ENCODE results near the gene UBXN7. TPM values are rescaled to one million over a fixed set of nuclear protein-coding genes. Genes with fewer than 3 reads are reported as not detected.
A peak's percentile ranks its signal among the peaks of the same experiment; 100 is the strongest.
"Not testable (repeated sequence)": the region's sequence is repeated elsewhere in the genome, so short reads cannot be mapped to it uniquely, and the experiment has no call there.

Gene UBXN7
- total RNA-seq, 1 experiment from 2014 or later = 125 TPM

- Histone ChIP-seq H3K4me1 (replicated peaks; ENCODE audit: insufficient read depth) (peaks cover 13% of the 10 kb centered on the region), H3K27me3 (ENCODE audit: insufficient read depth, low read depth) (no peaks in the 10 kb centered on the region), H3F3A (ENCODE audit: insufficient read depth, low read depth) (peaks cover 37% of the 10 kb centered on the region), H4K20me1 (ENCODE audit: insufficient read depth) (peaks cover 45% of the 10 kb centered on the region), H3K9me3 (ENCODE audit: insufficient read depth, low read depth) (no peaks in the 10 kb centered on the region), H2AFZ (peak overlapping the region; percentile 93), H3K4me2 (peak overlapping the region; percentile 99), H3K79me2 (ENCODE audit: low read depth) (peaks cover 58% of the 10 kb centered on the region), H3K9me2 (ENCODE audit: insufficient read depth) (no peaks in the 10 kb centered on the region), H3K27ac (peak overlapping the region; percentile 47), H3K36me3 (ENCODE audit: low read depth) (0 out of 2 replicates have a peak, but pooled peaks cover 4% of the 10 kb centered on the region), H3K4me3 (peak overlapping the region; percentile 80)
- DNase-seq = peak; percentile 37 to 58
- ChIA-PET POLR2A (ENCODE audit: unreplicated experiment) (no interaction called here), CTCF (interaction anchor here (1.1 kb wide), 1 partner anchor 91 kb away, joined by 3 read pairs; no protein-coding TSS in a partner anchor)
- intact Hi-C loops (cut with micrococcal nuclease; ENCODE audit: unreplicated experiment) = loop anchor here (2.0 kb wide), 1 partner anchor 93 kb away; the partner anchor contains the start of gene TM4SF19
- no peak for TF ChIP-seq CTCF (conservative IDR thresholded peaks at IDR 0.05)
- no peak for TF ChIP-seq EZH2 (IDR thresholded peaks at IDR 0.05; ENCODE audit: low read depth)
- TSS peak; percentile 42 for BruUV-seq (replicated peaks)
These were observed 768 bp downstream of the UBXN7 start for GRCh38 chr3:196431181-196432136.

- no peak for TF ChIP-seq EZH2 (IDR thresholded peaks at IDR 0.05; ENCODE audit: low read depth)
- TF ChIP-seq CTCF (conservative IDR thresholded peaks at IDR 0.05) = no peak
- no peak overlapping the region for H3K4me3 ChIP-seq
- CTCF ChIA-PET = interaction anchor here (0.6 kb wide), 2 partner anchors 36 to 58 kb away, joined by 5 to 12 read pairs; no protein-coding TSS in a partner anchor
- no peaks in the 10 kb centered on the region for H3K27me3 ChIP-seq (ENCODE audit: insufficient read depth, low read depth)
- peaks cover 92% of the 10 kb centered on the region for H3K79me2 ChIP-seq (ENCODE audit: low read depth)
- POLR2A ChIA-PET (ENCODE audit: unreplicated experiment) = interaction anchor here (0.6 kb wide), 2 partner anchors 11 to 20 kb away, joined by 3 to 4 read pairs; no protein-coding TSS in a partner anchor
- DNase-seq = no peak
- H3K4me2 ChIP-seq = no peak overlapping the region
- H2AFZ ChIP-seq = no peak overlapping the region
- H3K27ac ChIP-seq = no peak overlapping the region
- H4K20me1 ChIP-seq (ENCODE audit: insufficient read depth) = peaks cover 77% of the 10 kb centered on the region
- no peaks in the 10 kb centered on the region for H3K9me3 ChIP-seq (ENCODE audit: insufficient read depth, low read depth)
- H3F3A ChIP-seq (ENCODE audit: insufficient read depth, low read depth) = peaks cover 28% of the 10 kb centered on the region
- BruUV-seq (replicated peaks) = no TSS peak
- peaks cover 8% of the 10 kb centered on the region for H3K4me1 ChIP-seq (replicated peaks; ENCODE audit: insufficient read depth)
- intact Hi-C loops (cut with micrococcal nuclease; ENCODE audit: unreplicated experiment) = no loop called here
- H3K9me2 ChIP-seq (ENCODE audit: insufficient read depth) = no peaks in the 10 kb centered on the region
- H3K36me3 ChIP-seq (ENCODE audit: low read depth) = 0 out of 2 replicates have a peak, but pooled peaks cover 4% of the 10 kb centered on the region
These were observed 4.2 kb downstream of the UBXN7 start for GRCh38 chr3:196428041-196428440.

- H3K9me3 ChIP-seq (ENCODE audit: insufficient read depth, low read depth); H3K4me1 ChIP-seq (replicated peaks; ENCODE audit: insufficient read depth); POLR2A ChIA-PET (ENCODE audit: unreplicated experiment); H3K4me3 ChIP-seq; H3K27ac ChIP-seq; H3K9me2 ChIP-seq (ENCODE audit: insufficient read depth); BruUV-seq (replicated peaks); CTCF ChIA-PET; H3K27me3 ChIP-seq (ENCODE audit: insufficient read depth, low read depth); DNase-seq; H3K36me3 ChIP-seq (ENCODE audit: low read depth); H3K4me2 ChIP-seq; H2AFZ ChIP-seq; intact Hi-C loops (cut with micrococcal nuclease; ENCODE audit: unreplicated experiment): not testable (repeated sequence)
- Histone ChIP-seq H4K20me1 (ENCODE audit: insufficient read depth) (peaks cover 96% of the 10 kb centered on the region), H3F3A (ENCODE audit: insufficient read depth, low read depth) (peaks cover 12% of the 10 kb centered on the region; the same call in 1 of the 2 replicates), H3K79me2 (ENCODE audit: low read depth) (peaks cover 100% of the 10 kb centered on the region)
These were observed 7.8 kb downstream of the UBXN7 start for GRCh38 chr3:196424421-196424820.
